ENCODE data around the gene LGALS7B. TPM values are rescaled to one million over a fixed set of nuclear protein-coding genes. Genes with fewer than 3 reads are reported as not detected.
"Not testable (repeated sequence)": the region's sequence is repeated elsewhere in the genome, so short reads cannot be mapped to it uniquely, and the experiment has no call there.

The LGALS7B gene
- total RNA-seq, 2 experiments from 2014 or later = not detected

- H3K27ac Mint-ChIP-seq = no peak overlapping the region
These were observed 14.6 kb upstream of the LGALS7B start for GRCh38 chr19:38774181-38774950.

GRCh38 chr19:38778733-38779132, 10.3 kb upstream of the LGALS7B start:
- Mint-ChIP-seq H3K36me3 (ENCODE audit: low read depth) (no peaks in the 10 kb centered on the region), H3K4me1 (ENCODE audit: low read depth) (no peaks in the 10 kb centered on the region), H3K27me3 (ENCODE audit: low read depth) (no peaks in the 10 kb centered on the region), H3K9me3 (no peaks in the 10 kb centered on the region), H3K27ac (no peak overlapping the region), H3K4me3 (no peak overlapping the region)
- intact Hi-C loops (cut with micrococcal nuclease) = no loop called here
- no peak for DNase-seq
- CTCF ChIA-PET = interaction anchor here (0.5 kb wide), 1 partner anchor 1049 kb away, joined by 3 read pairs; no protein-coding TSS in a partner anchor

More at GRCh38 chr19:38774181-38774950, 14.6 kb upstream of the LGALS7B start:
- Mint-ChIP-seq H3K27me3 (ENCODE audit: low read depth) (no peaks in the 10 kb centered on the region), H3K4me1 (ENCODE audit: low read depth) (peaks cover 3% of the 10 kb centered on the region), H3K4me3 (no peak overlapping the region), H3K36me3 (ENCODE audit: low read depth) (no peaks in the 10 kb centered on the region), H3K9me3 (no peaks in the 10 kb centered on the region)
- CTCF ChIA-PET = interaction anchor here (1.0 kb wide), 1 partner anchor 156 kb away, joined by 3 read pairs; the partner anchor contains the start of genes MRPS12 and SARS2
- DNase-seq = no peak
- intact Hi-C loops (cut with micrococcal nuclease) = no loop called here

GRCh38 chr19:38780443-38780842, 8.6 kb upstream of the LGALS7B start:
- intact Hi-C loops (cut with micrococcal nuclease) = no loop called here
- no peak for DNase-seq
- H3K4me1 Mint-ChIP-seq (ENCODE audit: low read depth) = no peaks in the 10 kb centered on the region
- CTCF ChIA-PET = no interaction called here
- no peak overlapping the region for H3K27ac Mint-ChIP-seq
- no peak overlapping the region for H3K4me3 Mint-ChIP-seq
- H3K27me3 Mint-ChIP-seq (ENCODE audit: low read depth) = no peaks in the 10 kb centered on the region
- H3K9me3 Mint-ChIP-seq = no peaks in the 10 kb centered on the region
- no peaks in the 10 kb centered on the region for H3K36me3 Mint-ChIP-seq (ENCODE audit: low read depth)

- Mint-ChIP-seq H3K9me3 (no peaks in the 10 kb centered on the region), H3K27ac (no peak overlapping the region), H3K4me1 (ENCODE audit: low read depth) (no peaks in the 10 kb centered on the region), H3K4me3 (no peak overlapping the region), H3K36me3 (ENCODE audit: low read depth) (no peaks in the 10 kb centered on the region), H3K27me3 (ENCODE audit: low read depth) (no peaks in the 10 kb centered on the region)
- CTCF ChIA-PET = no interaction called here
- intact Hi-C loops (cut with micrococcal nuclease) = no loop called here
- DNase-seq = no peak
These were observed 7.9 kb upstream of the LGALS7B start for GRCh38 chr19:38781058-38781457.

GRCh38 chr19:38782212-38782611, 6.8 kb upstream of the LGALS7B start:
- H3K27me3 Mint-ChIP-seq (ENCODE audit: low read depth); intact Hi-C loops (cut with micrococcal nuclease); H3K4me1 Mint-ChIP-seq (ENCODE audit: low read depth); H3K9me3 Mint-ChIP-seq; DNase-seq; H3K4me3 Mint-ChIP-seq; CTCF ChIA-PET; H3K27ac Mint-ChIP-seq; H3K36me3 Mint-ChIP-seq (ENCODE audit: low read depth): not testable (repeated sequence)

- Mint-ChIP-seq H3K4me3 (no peak overlapping the region), H3K9me3 (no peaks in the 10 kb centered on the region), H3K36me3 (ENCODE audit: low read depth) (no peaks in the 10 kb centered on the region), H3K4me1 (ENCODE audit: low read depth) (no peaks in the 10 kb centered on the region), H3K27me3 (ENCODE audit: low read depth) (no peaks in the 10 kb centered on the region), H3K27ac (no peak overlapping the region)
- CTCF ChIA-PET = no interaction called here
- DNase-seq = no peak
- intact Hi-C loops (cut with micrococcal nuclease) = no loop called here
These were observed 4.8 kb upstream of the LGALS7B start for GRCh38 chr19:38784224-38784623.

- CTCF ChIA-PET = no interaction called here
- intact Hi-C loops (cut with micrococcal nuclease) = no loop called here
These were observed 3.8 kb upstream of the LGALS7B start for GRCh38 chr19:38785187-38785699.

GRCh38 chr19:38786061-38786460, 2.9 kb upstream of the LGALS7B start:
- H3K36me3 Mint-ChIP-seq (ENCODE audit: low read depth); H3K4me1 Mint-ChIP-seq (ENCODE audit: low read depth); CTCF ChIA-PET; H3K27ac Mint-ChIP-seq; H3K9me3 Mint-ChIP-seq; intact Hi-C loops (cut with micrococcal nuclease); H3K27me3 Mint-ChIP-seq (ENCODE audit: low read depth); DNase-seq; H3K4me3 Mint-ChIP-seq: not testable (repeated sequence)

More at GRCh38 chr19:38785187-38785699, 3.8 kb upstream of the LGALS7B start:
- H3K4me1 Mint-ChIP-seq (ENCODE audit: low read depth) = no peaks in the 10 kb centered on the region
- H3K27ac Mint-ChIP-seq = no peak overlapping the region
- no peaks in the 10 kb centered on the region for H3K9me3 Mint-ChIP-seq
- no peaks in the 10 kb centered on the region for H3K36me3 Mint-ChIP-seq (ENCODE audit: low read depth)
- no peak for DNase-seq
- H3K4me3 Mint-ChIP-seq = no peak overlapping the region
- no peaks in the 10 kb centered on the region for H3K27me3 Mint-ChIP-seq (ENCODE audit: low read depth)

- intact Hi-C loops (cut with micrococcal nuclease) = no loop called here
- H3K27ac Mint-ChIP-seq = no peak overlapping the region
These were observed 2.3 kb upstream of the LGALS7B start for GRCh38 chr19:38786572-38787265.

GRCh38 chr19:38790507-38791403, 1.8 kb downstream of the LGALS7B start:
- CTCF ChIA-PET; intact Hi-C loops (cut with micrococcal nuclease); H3K9me3 Mint-ChIP-seq; H3K4me1 Mint-ChIP-seq (ENCODE audit: low read depth); H3K36me3 Mint-ChIP-seq (ENCODE audit: low read depth); H3K4me3 Mint-ChIP-seq; H3K27ac Mint-ChIP-seq; DNase-seq; H3K27me3 Mint-ChIP-seq (ENCODE audit: low read depth): not testable (repeated sequence)

More at GRCh38 chr19:38786572-38787265, 2.3 kb upstream of the LGALS7B start:
- Mint-ChIP-seq H3K27me3 (ENCODE audit: low read depth) (no peaks in the 10 kb centered on the region), H3K9me3 (no peaks in the 10 kb centered on the region), H3K4me3 (no peak overlapping the region), H3K36me3 (ENCODE audit: low read depth) (no peaks in the 10 kb centered on the region), H3K4me1 (ENCODE audit: low read depth) (no peaks in the 10 kb centered on the region)
- no peak for DNase-seq
- CTCF ChIA-PET = no interaction called here

- CTCF ChIA-PET; intact Hi-C loops (cut with micrococcal nuclease): not testable (repeated sequence)
These were observed 2.6 kb downstream of the LGALS7B start for GRCh38 chr19:38791451-38792064.

More at GRCh38 chr19:38791451-38792064, 2.6 kb downstream of the LGALS7B start:
- H3K27ac Mint-ChIP-seq; H3K36me3 Mint-ChIP-seq (ENCODE audit: low read depth); H3K4me3 Mint-ChIP-seq; DNase-seq; H3K4me1 Mint-ChIP-seq (ENCODE audit: low read depth); H3K27me3 Mint-ChIP-seq (ENCODE audit: low read depth); H3K9me3 Mint-ChIP-seq: not testable (repeated sequence)

All from activated naive CD4-positive, alpha-beta T cell treated with anti-CD3 and anti-CD28 coated beads for 36 hours (primary cell).